HEK293 (cell line): ENCODE measurements around the gene CLCN3.

Experiments used
- CTCF ChIA-PET: fragments of 350-600 bp; formaldehyde crosslinking; extraction: SDS; loops from one replicate; lab custom pipeline; 2021; ENCODE audit warnings: antibody characterized with exemption; lab: Yijun Ruan, JAX
- POLR2A ChIA-PET: fragments of 300-600 bp; formaldehyde crosslinking; extraction: SDS; loops from one replicate; lab custom pipeline; 2020; ENCODE audit warnings: antibody characterized with exemption, inconsistent platforms; lab: Yijun Ruan, JAX
- H3K27ac ChIP-seq: fragments of 200-500 bp; sonication (Bioruptor generic); 2 replicates; pipeline ENCODE4 v1.5.1; 2014; ENCODE audit warnings: low read depth, low read length, control low read depth, inconsistent platforms; ENCODE audit errors: extremely low read depth
- H3K36me3 ChIP-seq, 2 experiments: fragments of 200-500 bp in 1 of 2; sonication (Bioruptor generic) in 1 of 2; 1 replicate in 1 of 2; 2 replicates in 1 of 2; pipeline ENCODE4 v1.5.1; 2014 to 2017; ENCODE audit warnings: inconsistent platforms in 2 of 2, low read length in 2 of 2; ENCODE audit not compliant: control insufficient read depth in 2 of 2, insufficient read depth in 1 of 2
- H3K4me1 ChIP-seq: fragments of 200-500 bp; sonication (Bioruptor generic); 2 replicates; pipeline ENCODE4 v1.5.1; 2014; ENCODE audit warnings: mild to moderate bottlenecking, low read length, inconsistent platforms; ENCODE audit not compliant: control insufficient read depth, insufficient read depth
- H3K4me3 ChIP-seq: 2 replicates; pipeline ENCODE4 v1.5.1; 2011; ENCODE audit warnings: low read depth, mild to moderate bottlenecking, control low read depth, low read length, moderate library complexity
- H3K9me3 ChIP-seq: fragments of 200-500 bp; sonication (Bioruptor generic); 2 replicates; pipeline ENCODE4 v1.5.1; 2014; ENCODE audit warnings: low read depth, low read length, inconsistent platforms; ENCODE audit not compliant: control insufficient read depth, insufficient read depth
- FEZF1 ChIP-seq: fragments of 450-650 bp; formaldehyde crosslinking; IDR thresholded peaks from 2 replicates; pipeline ENCODE4 v1.5.1; 2016; ENCODE audit warnings: missing biosample characterization, missing genetic modification characterization
- GFI1B ChIP-seq: fragments of 450-650 bp; formaldehyde crosslinking; IDR thresholded peaks from 2 replicates; pipeline ENCODE4 v1.5.1; 2016; ENCODE audit warnings: missing biosample characterization, missing genetic modification characterization
- YY1 ChIP-seq: fragments of 450-650 bp; formaldehyde crosslinking; IDR thresholded peaks from 2 replicates; pipeline ENCODE4 v1.5.1; 2018; ENCODE audit warnings: missing biosample characterization, missing genetic modification characterization
- ZBTB1 ChIP-seq: fragments of 450-650 bp; formaldehyde crosslinking; IDR thresholded peaks from 2 replicates; pipeline ENCODE4 v1.5.1; 2016; ENCODE audit warnings: missing biosample characterization, missing genetic modification characterization
- ZNF133 ChIP-seq: fragments of 450-650 bp; formaldehyde crosslinking; IDR thresholded peaks from 2 replicates; pipeline ENCODE4 v1.5.1; 2016; ENCODE audit warnings: missing biosample characterization, missing genetic modification characterization
- ZNF211 ChIP-seq: fragments of 450-650 bp; formaldehyde crosslinking; IDR thresholded peaks from 2 replicates; pipeline ENCODE4 v1.5.1; 2016; ENCODE audit warnings: low read depth, missing biosample characterization, missing genetic modification characterization
- ZNF239 ChIP-seq: fragments of 450-650 bp; formaldehyde crosslinking; IDR thresholded peaks from 2 replicates; pipeline ENCODE4 v1.5.1; 2016; ENCODE audit warnings: missing biosample characterization, missing genetic modification characterization
- ZNF544 ChIP-seq: fragments of 450-650 bp; formaldehyde crosslinking; IDR thresholded peaks from 2 replicates; pipeline ENCODE4 v1.5.0; 2017; ENCODE audit warnings: missing biosample characterization, missing genetic modification characterization
- ZNF626 ChIP-seq: fragments of 450-650 bp; sonication (Bioruptor Pico); formaldehyde crosslinking; IDR thresholded peaks from 2 replicates; pipeline ENCODE4 v1.5.1; 2018; ENCODE audit warnings: missing biosample characterization, missing genetic modification characterization, inconsistent platforms
- ZNF701 ChIP-seq: fragments of 450-650 bp; formaldehyde crosslinking; IDR thresholded peaks from 2 replicates; pipeline ENCODE4 v1.5.1; 2016; ENCODE audit warnings: missing biosample characterization, missing genetic modification characterization
- ZNF76 ChIP-seq: fragments of 450-650 bp; formaldehyde crosslinking; IDR thresholded peaks from 2 replicates; pipeline ENCODE4; 2016; ENCODE audit warnings: low read depth, missing biosample characterization, missing genetic modification characterization, borderline replicate concordance
- ZNF792 ChIP-seq: fragments of 450-650 bp; formaldehyde crosslinking; IDR thresholded peaks from 2 replicates; pipeline ENCODE4 v1.5.1; 2016; ENCODE audit warnings: missing biosample characterization, missing genetic modification characterization
- TF ChIP-seq, protein P1 (sequence below): fragments of 450-650 bp; formaldehyde crosslinking; IDR thresholded peaks from 2 replicates; pipeline ENCODE4 v1.5.1; 2016; ENCODE audit warnings: missing biosample characterization, missing genetic modification characterization
- TF ChIP-seq, protein P2 (sequence below): fragments of 450-650 bp; formaldehyde crosslinking; IDR thresholded peaks from 2 replicates; pipeline ENCODE4 v1.5.1; 2017; ENCODE audit warnings: missing biosample characterization, missing genetic modification characterization
- TF ChIP-seq, protein P3 (sequence below): fragments of 450-650 bp; formaldehyde crosslinking; IDR thresholded peaks from 2 replicates; pipeline ENCODE4 v1.5.1; 2016; ENCODE audit warnings: missing biosample characterization, missing genetic modification characterization, low read depth
- TF ChIP-seq, protein P4 (sequence below): fragments of 450-650 bp; formaldehyde crosslinking; IDR thresholded peaks from 2 replicates; pipeline ENCODE4 v1.5.1; 2016; ENCODE audit warnings: missing biosample characterization, missing genetic modification characterization, borderline replicate concordance
- TF ChIP-seq, protein P5 (sequence below): fragments of 450-650 bp; formaldehyde crosslinking; IDR thresholded peaks from 2 replicates; pipeline ENCODE4 v1.5.1; 2016; ENCODE audit warnings: missing biosample characterization, missing genetic modification characterization
- TF ChIP-seq, protein P6 (sequence below): IDR thresholded peaks from 2 replicates; pipeline ENCODE4 v1.6.1; 2011; ENCODE audit warnings: mild to moderate bottlenecking, low read depth, low read length, borderline replicate concordance

CLCN3 gene

DNA sequence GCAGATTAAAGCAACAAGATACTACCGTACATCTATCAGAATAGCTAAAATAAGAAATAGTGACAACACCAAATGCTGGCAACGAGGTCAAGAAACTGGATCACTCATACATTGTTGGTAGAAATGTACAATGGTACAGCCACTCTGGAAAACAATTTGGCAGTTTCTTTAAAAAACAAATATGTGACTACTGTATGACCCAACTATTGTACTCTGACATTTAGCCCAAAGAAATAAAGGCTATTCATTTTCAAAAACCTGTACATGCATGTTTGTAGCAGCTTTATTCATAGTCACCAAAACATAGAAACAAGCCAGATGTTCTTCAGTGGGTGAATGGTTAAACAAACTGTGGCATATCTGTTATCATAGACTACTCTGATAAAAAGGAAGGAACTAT, 8.2 kb downstream of the CLCN3 start (continued):
- TF ChIP-seq, protein P1, sequence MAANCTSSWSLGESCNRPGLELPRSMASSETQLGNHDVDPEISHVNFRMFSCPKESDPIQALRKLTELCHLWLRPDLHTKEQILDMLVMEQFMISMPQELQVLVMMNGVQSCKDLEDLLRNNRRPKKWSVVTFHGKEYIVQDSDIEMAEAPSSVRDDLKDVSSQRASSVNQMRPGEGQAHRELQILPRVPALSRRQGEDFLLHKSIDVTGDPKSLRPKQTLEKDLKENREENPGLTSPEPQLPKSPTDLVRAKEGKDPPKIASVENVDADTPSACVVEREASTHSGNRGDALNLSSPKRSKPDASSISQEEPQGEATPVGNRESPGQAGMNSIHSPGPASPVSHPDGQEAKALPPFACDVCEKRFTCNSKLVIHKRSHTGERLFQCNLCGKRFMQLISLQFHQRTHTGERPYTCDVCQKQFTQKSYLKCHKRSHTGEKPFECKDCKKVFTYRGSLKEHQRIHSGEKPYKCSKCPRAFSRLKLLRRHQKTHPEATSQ, result no peak
- no peak for TF ChIP-seq ZNF544 (tag by site-specific recombination)

DNA sequence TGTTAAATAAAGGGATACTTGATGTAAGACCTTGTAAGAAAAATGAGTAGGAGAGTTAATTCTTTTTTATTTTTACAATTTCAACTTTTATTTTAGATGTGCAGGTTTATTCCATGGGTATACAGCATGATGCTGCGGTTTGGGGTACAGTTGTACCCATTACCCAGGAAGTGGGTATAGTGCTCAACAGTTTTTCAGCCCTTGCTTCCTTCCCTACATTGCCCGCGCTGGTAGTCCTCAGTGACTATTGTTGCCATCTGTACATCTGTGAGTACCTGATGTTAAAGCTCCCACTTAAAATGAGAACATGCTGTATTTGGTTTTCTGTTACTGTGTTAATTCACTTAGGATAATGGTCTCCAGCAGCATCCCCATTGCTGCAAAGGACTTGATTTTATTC, 9.7 kb downstream of the CLCN3 start:
- no peak overlapping the region for H3K27ac ChIP-seq
- peaks cover 3% of the 10 kb centered on the region; the same call in 1 of the 2 replicates for H3K4me1 ChIP-seq
- POLR2A ChIA-PET, result no interaction called here
- H3K9me3 ChIP-seq, result no peaks in the 10 kb centered on the region
- H3K36me3 ChIP-seq, result no peaks in the 10 kb centered on the region
- no peak overlapping the region for H3K4me3 ChIP-seq
- CTCF ChIA-PET, result no interaction called here
- TF ChIP-seq GFI1B (tag by site-specific recombination) (no peak), ZNF626 (tag by site-specific recombination) (no peak), YY1 (tag by site-specific recombination) (no peak), ZNF239 (tag by site-specific recombination) (no peak), ZNF133 (tag by site-specific recombination) (no peak), FEZF1 (no peak), ZNF792 (no peak), ZNF701 (tag by site-specific recombination) (no peak), ZNF211 (tag by site-specific recombination) (no peak), ZBTB1 (tag by site-specific recombination) (no peak), ZNF76 (tag by site-specific recombination) (no peak)
- TF ChIP-seq, protein P2, sequence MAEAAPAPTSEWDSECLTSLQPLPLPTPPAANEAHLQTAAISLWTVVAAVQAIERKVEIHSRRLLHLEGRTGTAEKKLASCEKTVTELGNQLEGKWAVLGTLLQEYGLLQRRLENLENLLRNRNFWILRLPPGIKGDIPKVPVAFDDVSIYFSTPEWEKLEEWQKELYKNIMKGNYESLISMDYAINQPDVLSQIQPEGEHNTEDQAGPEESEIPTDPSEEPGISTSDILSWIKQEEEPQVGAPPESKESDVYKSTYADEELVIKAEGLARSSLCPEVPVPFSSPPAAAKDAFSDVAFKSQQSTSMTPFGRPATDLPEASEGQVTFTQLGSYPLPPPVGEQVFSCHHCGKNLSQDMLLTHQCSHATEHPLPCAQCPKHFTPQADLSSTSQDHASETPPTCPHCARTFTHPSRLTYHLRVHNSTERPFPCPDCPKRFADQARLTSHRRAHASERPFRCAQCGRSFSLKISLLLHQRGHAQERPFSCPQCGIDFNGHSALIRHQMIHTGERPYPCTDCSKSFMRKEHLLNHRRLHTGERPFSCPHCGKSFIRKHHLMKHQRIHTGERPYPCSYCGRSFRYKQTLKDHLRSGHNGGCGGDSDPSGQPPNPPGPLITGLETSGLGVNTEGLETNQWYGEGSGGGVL, result no peak
- TF ChIP-seq, protein P3, sequence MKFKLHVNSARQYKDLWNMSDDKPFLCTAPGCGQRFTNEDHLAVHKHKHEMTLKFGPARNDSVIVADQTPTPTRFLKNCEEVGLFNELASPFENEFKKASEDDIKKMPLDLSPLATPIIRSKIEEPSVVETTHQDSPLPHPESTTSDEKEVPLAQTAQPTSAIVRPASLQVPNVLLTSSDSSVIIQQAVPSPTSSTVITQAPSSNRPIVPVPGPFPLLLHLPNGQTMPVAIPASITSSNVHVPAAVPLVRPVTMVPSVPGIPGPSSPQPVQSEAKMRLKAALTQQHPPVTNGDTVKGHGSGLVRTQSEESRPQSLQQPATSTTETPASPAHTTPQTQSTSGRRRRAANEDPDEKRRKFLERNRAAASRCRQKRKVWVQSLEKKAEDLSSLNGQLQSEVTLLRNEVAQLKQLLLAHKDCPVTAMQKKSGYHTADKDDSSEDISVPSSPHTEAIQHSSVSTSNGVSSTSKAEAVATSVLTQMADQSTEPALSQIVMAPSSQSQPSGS, result no peak
- TF ChIP-seq, protein P4, sequence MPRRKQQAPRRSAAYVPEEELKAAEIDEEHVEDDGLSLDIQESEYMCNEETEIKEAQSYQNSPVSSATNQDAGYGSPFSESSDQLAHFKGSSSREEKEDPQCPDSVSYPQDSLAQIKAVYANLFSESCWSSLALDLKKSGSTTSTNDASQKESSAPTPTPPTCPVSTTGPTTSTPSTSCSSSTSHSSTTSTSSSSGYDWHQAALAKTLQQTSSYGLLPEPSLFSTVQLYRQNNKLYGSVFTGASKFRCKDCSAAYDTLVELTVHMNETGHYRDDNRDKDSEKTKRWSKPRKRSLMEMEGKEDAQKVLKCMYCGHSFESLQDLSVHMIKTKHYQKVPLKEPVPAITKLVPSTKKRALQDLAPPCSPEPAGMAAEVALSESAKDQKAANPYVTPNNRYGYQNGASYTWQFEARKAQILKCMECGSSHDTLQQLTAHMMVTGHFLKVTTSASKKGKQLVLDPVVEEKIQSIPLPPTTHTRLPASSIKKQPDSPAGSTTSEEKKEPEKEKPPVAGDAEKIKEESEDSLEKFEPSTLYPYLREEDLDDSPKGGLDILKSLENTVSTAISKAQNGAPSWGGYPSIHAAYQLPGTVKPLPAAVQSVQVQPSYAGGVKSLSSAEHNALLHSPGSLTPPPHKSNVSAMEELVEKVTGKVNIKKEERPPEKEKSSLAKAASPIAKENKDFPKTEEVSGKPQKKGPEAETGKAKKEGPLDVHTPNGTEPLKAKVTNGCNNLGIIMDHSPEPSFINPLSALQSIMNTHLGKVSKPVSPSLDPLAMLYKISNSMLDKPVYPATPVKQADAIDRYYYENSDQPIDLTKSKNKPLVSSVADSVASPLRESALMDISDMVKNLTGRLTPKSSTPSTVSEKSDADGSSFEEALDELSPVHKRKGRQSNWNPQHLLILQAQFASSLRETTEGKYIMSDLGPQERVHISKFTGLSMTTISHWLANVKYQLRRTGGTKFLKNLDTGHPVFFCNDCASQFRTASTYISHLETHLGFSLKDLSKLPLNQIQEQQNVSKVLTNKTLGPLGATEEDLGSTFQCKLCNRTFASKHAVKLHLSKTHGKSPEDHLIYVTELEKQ (tag by site-specific recombination), result no peak
- TF ChIP-seq, protein P5, sequence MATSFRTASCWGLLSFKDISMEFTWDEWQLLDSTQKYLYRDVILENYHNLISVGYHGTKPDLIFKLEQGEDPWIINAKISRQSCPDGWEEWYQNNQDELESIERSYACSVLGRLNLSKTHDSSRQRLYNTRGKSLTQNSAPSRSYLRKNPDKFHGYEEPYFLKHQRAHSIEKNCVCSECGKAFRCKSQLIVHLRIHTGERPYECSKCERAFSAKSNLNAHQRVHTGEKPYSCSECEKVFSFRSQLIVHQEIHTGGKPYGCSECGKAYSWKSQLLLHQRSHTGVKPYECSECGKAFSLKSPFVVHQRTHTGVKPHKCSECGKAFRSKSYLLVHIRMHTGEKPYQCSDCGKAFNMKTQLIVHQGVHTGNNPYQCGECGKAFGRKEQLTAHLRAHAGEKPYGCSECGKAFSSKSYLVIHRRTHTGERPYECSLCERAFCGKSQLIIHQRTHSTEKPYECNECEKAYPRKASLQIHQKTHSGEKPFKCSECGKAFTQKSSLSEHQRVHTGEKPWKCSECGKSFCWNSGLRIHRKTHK, result no peak
- TF ChIP-seq, protein P6, sequence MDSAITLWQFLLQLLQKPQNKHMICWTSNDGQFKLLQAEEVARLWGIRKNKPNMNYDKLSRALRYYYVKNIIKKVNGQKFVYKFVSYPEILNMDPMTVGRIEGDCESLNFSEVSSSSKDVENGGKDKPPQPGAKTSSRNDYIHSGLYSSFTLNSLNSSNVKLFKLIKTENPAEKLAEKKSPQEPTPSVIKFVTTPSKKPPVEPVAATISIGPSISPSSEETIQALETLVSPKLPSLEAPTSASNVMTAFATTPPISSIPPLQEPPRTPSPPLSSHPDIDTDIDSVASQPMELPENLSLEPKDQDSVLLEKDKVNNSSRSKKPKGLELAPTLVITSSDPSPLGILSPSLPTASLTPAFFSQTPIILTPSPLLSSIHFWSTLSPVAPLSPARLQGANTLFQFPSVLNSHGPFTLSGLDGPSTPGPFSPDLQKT, result no peak
